HG02759 (cell line): ENCODE results near the gene MPND.
"Not testable (repeated sequence)": the region's sequence is repeated elsewhere in the genome, so short reads cannot be mapped to it uniquely, and the experiment has no call there.

Source experiments
- ATAC-seq: cut with Tn5 transposase; IDR thresholded peaks from one replicate; pipeline ENCODE4 v1.9.1; 2021; ENCODE audit warnings: mild to moderate bottlenecking, moderate library complexity; ENCODE audit not compliant: unreplicated experiment

Gene MPND

DNA sequence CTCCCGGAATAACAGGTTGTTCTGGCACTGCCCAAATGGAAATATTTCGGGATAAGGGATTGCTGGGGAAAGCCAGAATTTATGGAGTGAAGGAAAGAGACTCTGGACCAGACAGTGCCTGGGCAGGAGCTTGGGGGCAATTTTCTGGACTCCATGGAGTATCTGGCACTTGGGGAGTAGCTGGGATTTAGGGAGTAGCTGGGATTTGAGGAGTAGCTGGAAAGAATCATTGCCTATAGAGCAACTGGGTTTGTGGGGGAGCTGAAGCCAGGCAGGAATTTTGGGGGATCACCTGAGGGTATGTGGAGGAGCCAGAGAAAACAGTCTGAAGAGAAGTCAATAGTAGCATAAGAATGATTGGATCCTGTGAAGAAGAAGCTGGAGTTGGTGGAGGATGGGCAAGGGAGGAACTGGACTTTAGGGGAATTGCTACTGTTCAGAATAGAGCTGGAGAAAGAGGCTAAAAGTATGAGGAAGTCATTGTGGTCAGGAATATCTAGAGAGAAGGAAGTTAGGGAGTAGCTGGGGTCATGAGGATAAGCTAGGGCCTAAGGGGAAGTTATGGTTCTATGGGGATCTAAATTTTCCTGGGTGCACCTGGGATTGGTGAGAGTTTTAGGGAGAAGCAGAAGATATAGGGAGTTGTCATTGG, 24.2 kb upstream of the MPND start:
- ATAC-seq = no peak

DNA sequence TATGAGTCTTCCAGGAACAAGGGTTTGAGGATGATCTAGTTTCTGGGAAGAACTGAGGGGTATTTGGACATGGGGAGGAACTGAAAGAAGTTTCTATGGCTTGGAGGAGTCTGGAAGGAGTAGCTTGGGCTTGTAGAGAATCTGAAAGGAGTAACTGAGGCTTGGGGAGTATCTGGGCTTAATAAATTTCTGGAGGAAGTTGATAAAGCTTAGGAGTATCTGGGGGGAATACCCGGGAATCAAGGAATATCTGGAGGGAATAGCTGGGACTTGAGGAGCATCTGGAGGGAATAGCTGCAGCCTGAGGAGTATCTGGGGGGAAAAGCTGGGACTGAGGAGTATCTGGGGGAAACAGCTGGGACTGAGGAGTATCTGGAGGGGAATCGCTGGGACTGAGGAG, 22.9 kb upstream of the MPND start:
- no peak for ATAC-seq

DNA sequence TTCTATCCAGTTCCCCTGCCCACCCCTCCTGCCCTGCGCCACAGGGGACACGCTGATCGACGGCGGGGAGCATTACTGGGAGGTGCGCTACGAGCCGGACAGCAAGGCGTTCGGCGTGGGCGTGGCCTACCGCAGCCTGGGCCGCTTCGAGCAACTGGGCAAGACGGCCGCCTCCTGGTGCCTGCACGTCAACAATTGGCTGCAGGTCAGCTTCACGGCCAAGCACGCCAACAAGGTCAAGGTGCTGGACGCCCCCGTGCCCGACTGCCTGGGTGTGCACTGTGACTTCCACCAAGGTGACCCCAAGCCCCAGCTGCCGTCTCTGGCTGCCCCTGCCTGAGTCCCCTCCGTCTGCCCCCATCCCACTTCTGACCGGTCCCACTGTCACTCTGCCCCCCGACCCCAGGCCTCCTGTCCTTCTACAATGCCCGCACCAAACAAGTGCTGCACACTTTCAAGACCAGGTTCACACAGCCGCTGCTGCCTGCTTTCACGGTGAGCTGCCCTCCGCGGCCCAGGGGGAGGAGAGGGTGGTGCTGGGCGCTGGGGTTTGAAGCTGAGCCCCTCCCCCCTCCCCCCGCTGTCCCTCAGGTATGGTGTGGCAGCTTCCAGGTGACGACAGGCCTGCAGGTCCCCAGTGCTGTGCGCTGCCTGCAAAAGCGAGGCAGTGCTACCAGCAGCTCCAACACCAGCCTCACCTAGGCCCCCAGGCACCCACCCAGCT, 20.3 kb upstream of the MPND start:
- ATAC-seq = no peak

DNA sequence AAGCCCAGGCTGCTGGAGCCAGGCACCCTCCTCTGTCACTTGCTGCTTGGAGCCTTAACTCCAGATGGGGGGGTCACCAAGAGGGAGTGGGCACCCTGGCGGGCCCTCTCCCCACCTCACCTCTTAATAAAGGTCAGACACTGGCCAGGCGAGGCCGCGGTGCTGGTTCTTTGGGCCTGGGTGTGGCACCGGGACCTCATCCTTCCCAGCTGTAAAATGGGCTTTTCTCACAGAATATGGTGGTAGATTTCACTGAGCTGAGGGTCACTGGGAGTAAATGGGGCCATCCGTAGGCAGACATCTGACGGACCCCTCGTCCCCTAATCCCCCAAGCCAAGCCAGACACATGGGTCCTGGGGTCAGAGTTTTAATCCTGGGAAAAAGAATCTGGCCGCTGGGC, 19.7 kb upstream of the MPND start:
- no peak for ATAC-seq

DNA sequence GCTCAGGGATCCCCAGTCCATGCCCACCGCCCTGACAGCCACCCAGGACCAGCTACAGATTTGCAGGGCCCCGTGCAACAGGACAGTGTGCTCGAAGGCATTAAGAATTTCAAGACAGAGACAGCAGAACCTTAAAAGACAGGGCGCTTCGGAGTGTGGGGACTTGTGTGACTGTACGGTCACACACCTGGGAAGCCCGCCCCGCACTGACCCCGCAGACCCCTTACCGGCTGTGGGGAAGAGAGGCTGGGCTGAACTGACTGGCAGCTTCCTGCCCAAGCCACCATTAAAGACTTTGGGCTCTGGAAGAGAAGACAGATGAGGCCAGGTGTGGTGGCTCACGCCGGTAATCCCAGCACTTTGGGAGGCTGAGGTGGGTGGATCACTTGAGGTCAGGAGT, 19.1 kb upstream of the MPND start:
- ATAC-seq = no peak

DNA sequence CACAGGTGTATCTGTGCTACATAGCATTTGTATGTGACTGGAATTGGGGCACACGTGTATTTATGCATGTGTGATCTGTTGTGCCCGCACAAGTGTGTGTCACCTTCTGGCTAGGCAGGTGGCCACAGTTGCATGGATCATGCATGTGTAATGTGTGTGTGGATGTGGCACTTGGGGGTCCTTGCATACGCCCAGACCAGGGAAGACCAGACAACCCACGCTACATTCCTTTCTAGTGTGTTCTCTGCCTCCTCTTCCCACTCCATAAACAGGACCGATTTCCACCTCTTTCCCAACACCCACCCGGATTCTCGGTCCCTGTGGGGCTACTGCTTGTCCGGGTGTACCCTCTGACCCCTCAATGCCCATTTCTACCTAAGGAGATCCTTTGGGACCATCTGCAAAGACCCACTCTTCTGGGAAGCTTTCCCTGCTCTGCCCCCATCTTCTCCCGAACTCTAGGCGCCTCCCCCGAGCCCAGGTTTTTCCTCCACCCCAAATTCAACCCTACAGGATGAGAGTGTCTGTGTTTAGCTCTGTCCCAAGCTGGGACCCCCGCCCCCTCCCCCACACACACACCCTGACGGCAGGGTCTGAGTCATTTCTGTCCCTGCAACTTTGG, 17.0 kb upstream of the MPND start:
- ATAC-seq = no peak

DNA sequence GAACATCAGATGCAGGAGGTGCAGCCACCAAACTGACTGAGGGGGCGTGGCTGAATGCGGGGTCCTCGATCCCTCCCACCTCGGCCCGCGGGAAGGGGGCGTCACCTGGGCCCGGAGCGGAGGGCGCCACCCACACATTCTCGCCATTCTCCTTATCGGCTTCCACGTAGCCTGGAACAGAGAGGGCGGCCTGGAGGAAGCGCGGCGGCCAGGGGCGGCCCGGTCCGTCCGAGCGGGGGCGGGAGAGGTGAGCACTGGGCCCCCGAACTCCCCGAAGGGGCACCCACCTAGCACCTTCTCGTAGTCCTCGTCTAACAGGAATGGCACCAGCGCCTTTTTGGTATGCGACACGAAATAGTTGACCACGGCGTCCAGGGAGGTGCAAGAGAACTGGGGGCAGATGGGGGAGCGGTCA, 16.5 kb upstream of the MPND start:
- ATAC-seq = no peak

DNA sequence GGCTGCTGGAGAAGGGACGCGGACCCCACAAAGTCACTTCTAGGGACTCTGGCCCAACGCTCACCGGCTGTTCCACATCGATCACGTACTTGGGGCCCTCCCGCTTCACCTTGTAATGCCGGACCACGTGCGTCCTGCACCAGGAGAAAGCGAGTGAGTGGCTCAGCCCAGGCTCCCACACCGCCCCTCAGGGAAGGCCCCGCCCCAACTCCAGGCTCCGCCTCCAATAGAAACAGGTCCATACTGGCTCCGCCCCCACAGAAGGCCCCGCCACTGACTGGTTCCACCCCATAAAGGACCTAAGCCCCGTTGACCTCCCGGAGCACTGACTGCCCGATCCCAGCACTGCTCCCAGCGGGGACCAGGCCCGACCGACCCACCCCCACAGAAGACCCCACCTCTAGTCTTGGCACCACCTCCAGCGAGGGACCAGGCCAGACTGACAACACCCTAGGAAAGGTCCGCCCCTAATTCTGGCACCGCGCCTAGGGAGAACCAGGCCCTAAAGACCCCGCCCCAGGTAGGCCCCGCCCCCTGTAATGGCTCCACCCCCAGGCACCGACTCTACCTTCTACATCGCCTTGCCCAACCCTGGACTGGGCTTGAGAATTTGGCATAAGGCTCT, 16.0 kb upstream of the MPND start:
- no peak for ATAC-seq

DNA sequence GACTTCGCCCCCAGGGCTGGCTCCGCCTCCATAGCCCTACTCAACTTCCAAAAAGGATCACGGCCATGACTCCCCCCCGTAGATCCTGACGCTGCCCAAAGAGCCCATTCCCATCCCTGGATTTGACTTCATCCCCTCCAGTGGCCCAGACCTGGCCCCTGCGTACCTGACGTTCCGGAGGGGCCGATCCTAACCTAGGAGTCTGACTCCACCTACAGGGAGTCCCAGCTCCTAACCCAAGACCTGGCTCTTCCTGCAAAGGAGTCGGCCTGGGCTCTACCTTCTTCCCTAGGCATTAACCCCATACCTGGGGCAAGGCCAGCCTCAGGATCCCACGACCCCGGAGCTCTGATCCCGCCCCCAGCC, 15.5 kb upstream of the MPND start:
- no peak for ATAC-seq

DNA sequence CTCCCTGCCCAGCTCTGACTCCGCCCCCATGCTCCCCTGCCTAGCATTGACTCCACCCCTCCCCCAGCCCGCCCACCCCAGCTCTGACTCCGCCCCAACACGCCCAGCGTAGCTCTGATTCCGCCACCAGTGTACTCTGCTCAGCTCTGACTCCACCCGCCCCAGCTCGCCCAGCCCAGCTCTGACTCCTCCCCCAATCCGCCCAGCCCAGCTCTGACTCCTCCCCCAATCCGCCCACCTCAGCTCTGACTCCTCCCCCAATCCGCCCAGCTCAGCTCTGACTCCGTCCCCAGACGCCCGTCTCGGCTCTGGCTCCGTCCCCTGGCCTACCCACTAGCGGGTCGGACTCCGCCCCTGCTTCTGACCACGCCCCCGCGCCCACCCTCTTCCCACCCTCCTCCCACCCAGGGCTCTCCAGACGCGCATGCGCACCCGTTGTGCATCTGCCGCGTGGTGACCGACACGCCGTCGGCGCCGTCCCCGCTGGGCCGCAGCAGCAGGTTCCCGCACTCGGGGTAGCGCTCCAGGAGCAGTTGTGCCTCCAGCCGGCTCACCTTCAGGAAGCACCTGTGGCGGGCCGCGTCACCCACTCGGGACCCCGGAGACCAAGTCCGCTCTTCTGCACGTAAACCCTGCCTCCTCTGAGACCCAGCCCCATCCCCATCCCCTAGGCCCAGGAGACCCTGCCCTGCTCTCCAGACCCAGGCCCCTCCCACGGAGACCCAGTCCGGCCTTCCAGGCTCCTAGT, 14.9 kb upstream of the MPND start:
- peak; percentile 85 for ATAC-seq

DNA sequence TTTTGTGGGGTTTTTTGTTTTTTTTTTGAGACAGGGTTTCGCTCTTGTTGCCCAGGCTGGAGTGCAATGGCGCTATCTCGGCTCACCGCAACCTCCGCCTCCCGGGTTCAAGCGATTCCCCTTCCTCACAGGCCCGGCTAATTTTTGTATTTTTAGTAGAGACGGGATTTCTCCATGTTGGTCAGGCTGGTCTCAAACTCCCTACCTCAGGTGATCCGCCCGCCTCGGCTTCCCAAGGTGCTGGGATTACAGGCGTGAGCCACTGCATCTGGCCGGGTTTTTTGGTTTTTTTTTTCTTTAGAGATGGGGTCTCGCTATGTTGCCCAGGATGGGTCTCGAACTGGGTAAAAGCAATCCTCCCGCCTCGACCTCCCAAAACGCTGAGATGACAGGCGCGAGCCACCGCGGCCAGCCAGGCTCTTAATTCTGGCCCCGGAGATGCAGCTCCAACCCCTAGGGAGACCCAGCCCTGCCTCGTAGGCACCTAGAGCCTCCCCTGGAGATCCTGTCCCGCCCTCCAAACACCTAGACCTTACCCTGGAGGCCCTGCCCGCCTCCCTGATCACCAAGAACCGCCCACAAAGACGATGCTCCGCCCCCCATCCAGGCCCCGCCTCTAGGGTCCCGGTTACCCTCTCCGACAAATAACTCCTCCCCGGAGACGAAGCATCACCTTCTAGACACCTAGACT, 14.2 kb upstream of the MPND start:
- not testable (repeated sequence) for ATAC-seq

DNA sequence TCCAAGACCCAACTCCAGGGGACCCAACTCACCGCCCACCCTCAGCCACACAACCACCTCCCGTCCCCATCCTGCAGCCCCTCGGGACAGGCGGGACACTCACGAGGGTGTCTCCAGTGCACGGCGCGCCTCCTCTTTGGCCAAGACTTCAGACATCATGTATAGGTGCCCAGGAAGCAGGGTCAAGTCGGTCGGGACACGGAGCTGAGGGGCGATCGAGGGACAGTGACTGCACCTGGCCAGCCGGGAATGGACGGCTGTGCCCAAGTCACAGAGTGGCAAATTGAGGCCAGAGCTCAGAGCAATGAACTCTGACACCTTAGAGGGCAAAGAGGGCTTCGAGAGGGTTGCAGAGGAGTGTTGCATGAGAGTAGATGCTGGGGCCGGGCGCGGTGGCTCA, 13.5 kb upstream of the MPND start:
- ATAC-seq = no peak

DNA sequence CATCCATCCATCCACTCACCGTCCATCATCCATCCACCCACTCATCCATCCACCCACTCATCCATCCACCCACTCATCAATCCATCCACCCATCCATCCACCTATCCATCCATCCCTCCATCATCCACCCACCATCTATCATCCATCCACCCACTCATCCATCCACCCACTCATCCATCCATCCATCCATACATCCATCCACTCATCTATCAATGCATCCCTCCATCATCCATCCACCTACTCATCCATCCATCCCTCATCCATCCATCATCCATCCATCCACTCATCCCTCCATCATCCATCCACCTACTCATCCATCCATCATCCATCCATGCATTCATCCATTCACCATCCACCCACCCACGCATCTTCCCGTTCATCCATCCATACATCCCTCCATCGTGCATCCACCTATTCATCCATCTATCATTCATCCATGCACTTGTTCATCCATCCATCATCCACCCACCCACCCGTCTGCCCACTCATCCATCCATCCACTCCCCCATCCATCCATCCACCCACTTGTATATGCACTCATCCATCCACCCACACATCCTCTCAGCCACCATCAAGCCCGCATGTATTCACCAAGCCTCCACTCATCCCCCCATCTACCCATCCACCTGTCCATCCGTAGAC, 8.3 kb upstream of the MPND start:
- ATAC-seq = no peak

DNA sequence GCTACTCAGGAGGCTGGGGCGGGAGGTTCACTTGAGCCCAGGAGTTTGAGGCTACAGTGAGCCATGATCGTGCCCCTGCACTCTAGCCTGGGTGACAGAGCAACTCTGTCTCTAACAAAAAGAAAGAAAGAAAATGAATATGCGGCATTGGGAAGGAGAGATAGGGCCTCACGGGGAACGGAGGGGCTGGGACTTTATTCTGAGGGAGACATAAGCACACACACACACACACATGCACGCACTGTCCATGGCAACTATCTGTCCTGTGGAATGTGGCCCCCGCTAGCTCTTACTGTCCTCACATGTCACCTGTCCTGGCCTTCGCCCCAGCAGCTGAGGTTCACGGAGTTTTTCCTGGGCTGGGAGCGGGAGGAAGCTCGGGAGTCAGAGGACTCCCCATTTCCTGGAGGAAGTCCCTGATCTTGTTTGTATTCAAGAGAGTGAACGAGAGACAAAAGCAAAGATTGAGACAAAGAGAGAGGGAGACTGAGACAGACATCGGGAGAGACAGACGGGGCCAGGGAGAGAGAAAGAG, 5.4 kb upstream of the MPND start:
- ATAC-seq = no peak

DNA sequence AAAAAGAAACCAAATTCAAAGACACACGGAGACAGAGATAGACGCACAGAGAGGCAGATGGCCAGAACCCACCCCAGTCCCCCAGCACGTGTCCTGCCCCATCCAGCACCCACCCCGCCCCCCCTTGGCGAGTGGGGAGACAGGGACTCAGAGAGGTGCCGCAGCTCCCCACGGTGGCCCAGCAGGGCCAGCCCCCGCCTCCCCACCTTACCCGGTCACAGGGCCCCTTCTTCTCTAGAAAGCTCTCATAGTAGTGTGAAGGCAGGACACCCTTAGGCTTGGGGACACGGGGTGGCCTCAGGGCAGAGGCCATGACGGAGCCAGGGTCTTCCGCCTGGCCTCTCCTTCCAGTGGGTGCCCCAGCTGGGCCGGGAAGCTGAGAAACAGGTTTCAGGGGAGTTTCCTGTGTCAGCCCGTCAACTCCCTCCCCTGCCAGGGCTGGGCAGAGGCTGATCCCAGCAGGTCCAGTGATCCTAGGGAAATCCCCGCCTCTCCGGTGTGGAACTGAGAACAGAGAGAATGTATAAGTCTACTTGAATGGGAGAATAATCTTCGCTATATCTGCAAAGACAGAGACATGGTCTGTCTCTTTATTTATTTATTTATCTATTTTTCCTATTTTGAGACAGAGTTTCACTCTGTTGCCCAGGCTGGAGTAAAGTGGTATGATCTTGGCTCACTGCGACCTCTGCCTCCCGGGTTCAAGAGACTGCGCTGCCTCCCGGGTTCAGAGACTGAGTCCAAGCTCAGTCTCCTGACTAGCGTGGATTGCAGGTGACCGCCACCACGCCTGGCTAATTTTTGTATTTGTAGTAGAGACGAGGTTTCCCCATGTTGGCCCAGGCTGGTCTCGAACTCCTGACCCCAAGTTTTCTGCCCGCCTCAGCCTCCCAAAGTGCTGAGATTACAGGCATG, 4.7 kb upstream of the MPND start, which contains the start of gene STAP2:
Gene STAP2 (minus strand): TSS at position 387 of the 915 bp plus-strand sequence. CDS start 74 bp downstream, at position 313.
- ATAC-seq = no peak

DNA sequence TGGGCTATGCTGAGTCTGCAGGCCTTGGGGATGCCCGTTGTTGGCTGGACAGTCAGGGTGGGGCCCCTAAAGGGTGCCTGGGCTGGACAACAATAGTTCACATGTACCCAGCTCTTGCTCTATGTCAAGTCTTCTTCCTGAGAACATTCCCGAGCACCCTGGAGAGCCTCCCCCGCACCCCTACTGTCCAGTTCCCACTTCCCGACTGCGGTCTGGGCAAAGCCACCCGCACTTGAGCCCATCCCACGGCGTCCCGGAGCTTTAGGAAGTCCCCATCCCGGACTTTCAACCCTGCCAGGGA, 1.1 kb upstream of the MPND start:
- ATAC-seq = no peak

DNA sequence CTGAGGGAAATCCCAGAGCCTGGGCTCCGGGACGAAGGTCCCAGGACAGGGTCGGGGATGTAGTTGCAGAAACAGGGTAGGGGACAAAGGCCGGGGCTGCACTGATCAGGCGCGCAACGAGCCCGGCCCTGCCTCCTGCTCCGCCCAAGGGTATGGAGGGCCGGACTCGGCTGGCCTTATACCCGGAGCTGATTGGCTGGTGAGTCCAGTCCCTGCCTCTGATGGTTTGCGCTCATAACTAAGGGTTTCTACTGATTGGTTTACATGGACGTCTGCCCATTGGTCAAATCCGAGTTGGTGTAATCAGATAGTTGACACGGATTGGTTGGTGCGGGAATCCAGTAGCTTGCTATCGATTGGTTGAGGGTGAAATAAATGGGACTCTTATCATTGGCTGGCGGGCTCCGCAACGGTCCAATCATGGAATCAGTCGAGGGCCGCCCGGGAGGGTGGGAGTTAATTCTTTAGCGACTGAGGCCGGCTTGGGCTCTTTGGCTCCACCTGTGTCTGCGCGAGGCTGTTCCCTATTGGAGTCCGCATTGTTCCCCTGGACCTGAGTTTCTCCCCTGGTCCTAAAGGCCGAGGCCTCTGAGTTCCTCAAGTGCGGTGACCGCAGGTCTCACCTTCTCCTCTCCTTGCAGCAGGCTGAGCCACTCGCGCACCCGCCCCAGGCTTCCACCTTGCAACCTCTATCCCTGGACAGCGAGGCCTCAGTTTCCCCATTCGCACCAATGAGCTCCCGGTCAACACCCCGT, 570 bp upstream of the MPND start:
- peak; percentile 86 for ATAC-seq

DNA sequence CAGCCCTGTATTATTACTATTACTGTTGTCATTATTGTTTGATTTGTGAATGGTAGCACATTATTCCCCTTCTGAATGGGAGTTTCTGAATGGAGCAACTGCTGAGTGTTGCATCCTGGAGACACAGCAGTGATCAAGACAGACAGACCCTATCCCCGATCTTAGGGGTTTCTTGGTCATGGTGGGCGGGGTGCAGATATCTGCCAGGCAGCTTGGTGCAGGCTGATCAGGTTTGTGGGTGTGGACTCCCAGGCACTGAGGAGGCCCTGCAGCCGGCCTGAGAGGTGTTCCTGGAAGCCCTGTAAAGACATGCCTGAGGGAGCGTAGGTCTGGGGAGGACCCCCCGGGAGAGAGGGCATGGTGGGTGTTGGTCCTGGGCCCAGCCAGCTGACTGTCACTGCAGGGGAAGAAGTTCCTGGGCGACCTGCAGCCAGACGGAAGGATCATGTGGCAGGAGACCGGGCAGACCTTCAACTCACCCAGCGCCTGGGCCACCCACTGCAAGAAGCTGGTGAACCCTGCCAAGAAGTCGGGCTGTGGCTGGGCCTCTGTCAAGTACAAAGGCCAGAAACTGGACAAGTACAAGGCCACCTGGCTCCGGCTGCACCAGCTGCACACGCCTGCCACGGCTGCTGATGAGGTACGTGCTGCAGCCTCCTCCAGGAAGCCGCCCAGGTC, 2.1 kb downstream of the MPND start:
- no peak for ATAC-seq
